Psoas muscle (tissue), 8 donors: Measurements from ENCODE around the gene APIP. TPM values are rescaled to one million over a fixed set of nuclear protein-coding genes. Genes with fewer than 3 reads are reported as not detected.

Experiments
- ATAC-seq, 4 donors: fragments of 200-7000 bp; cut with Tn5 transposase; one replicate each; pipeline ENCODE4 v1.9.1; 2020; ENCODE audit warnings: moderate library complexity in 3 of 4, mild to moderate bottlenecking in 2 of 4
- DNase-seq, 2 donors: peaks; one replicate each; pipeline ENCODE4 v3.0.0-alpha.2; 2020
- H3K27ac ChIP-seq: fragments of 200-600 bp; one replicate; pipeline ENCODE4 v1.8.0; 2022
- H3K27me3 ChIP-seq, 3 donors: fragments of 200-600 bp in 1 of 3; one replicate each; pipeline versions ENCODE4 v1.6.1 to v1.8.0; 2013 to 2022; ENCODE audit warnings: low read length in 2 of 3, mild to moderate bottlenecking in 2 of 3, moderate library complexity in 1 of 3; ENCODE audit not compliant: insufficient read depth in 3 of 3
- H3K36me3 ChIP-seq, 2 donors: fragments of 200-600 bp in 1 of 2; one replicate each; pipeline versions ENCODE4 v1.6.1 to v1.8.0; 2013 to 2022; ENCODE audit warnings: low read depth in 1 of 2, mild to moderate bottlenecking in 1 of 2, moderate library complexity in 1 of 2; ENCODE audit not compliant: insufficient read depth in 1 of 2
- H3K4me1 ChIP-seq: fragments of 200-600 bp; one replicate; pipeline ENCODE4 v1.8.0; 2022
- H3K4me3 ChIP-seq: fragments of 200-600 bp; one replicate; pipeline ENCODE4 v1.8.0; 2022; ENCODE audit warnings: mild to moderate bottlenecking
- H3K9me3 ChIP-seq: fragments of 200-600 bp; one replicate; pipeline ENCODE4 v1.8.0; 2022
- WGBS, 3 donors: extraction: QIAGEN DNeasy Blood & Tissue Kit; methylation state at CpG; one replicate each; pipeline versions ENCODE4 v1.1.6 to v1.1.7; 2013; 5-methylcytosine and 5-hydroxymethylcytosine counted together
- intact Hi-C, 2 donors: fragments of 100-400 bp; cut with DNase I; formaldehyde crosslinking; loops; one replicate each; pipeline versions ENCODE4 v1.11.0 to v1.14.2; 2022
- polyA plus RNA-seq, 3 donors: library from polyadenylated mRNA; stranded (reverse); fragments of 200-250 nt; gene quantifications; one replicate each; pipeline ENCODE4 v1.2.3, GENCODE V29; 2013
- total RNA-seq, 4 donors: library from RNA; stranded (reverse); fragmentation: NEBNext Ultra II Directional in 2 of 4; extraction: Animal tissue kit (Norgen Biotek cat#: 25700) in 2 of 4; gene quantifications; one replicate each; pipeline versions ENCODE4 v1.2.1 to v1.2.4, GENCODE V29; 2021 to 2023
- TF ChIP-seq, protein P1 (sequence below): fragments of 200-600 bp; IDR thresholded peaks from one replicate; pipeline ENCODE4 v1.8.0; 2022; ENCODE audit warnings: antibody characterized with exemption
- donor health status: healthy with polysubstance abuse.
- donor health status: DM: no; HTN: no; CAD: no; lungs with moderate emphysema.
- donor health status: Bipolar disorder and iron deficiency.
- donor health status: healthy.
- donor health status: DM: yes; HTN: yes; CAD: no.
- donor health status: DM: no; HTN: no; CAD: no.
- donor health status: DM: no; HTN: no; CAD: no.
- donor health status: DM: yes; HTN: yes; CAD: no.

Gene APIP
- total and polyA plus RNA-seq, 7 donors, result 24.1 to 47.2 (median 40.9) TPM

- Histone ChIP-seq H3K4me3 (no peak overlapping the region), H3K4me1 (no peaks in the 10 kb centered on the region), H3K36me3 (no peaks in the 10 kb centered on the region), H3K27me3 (peaks cover 0 to 4% (median 0%) of the 10 kb centered on the region in 3 donors), H3K9me3 (no peaks in the 10 kb centered on the region), H3K27ac (no peak overlapping the region)
- ATAC-seq, result no peak
- TF ChIP-seq, protein P1, sequence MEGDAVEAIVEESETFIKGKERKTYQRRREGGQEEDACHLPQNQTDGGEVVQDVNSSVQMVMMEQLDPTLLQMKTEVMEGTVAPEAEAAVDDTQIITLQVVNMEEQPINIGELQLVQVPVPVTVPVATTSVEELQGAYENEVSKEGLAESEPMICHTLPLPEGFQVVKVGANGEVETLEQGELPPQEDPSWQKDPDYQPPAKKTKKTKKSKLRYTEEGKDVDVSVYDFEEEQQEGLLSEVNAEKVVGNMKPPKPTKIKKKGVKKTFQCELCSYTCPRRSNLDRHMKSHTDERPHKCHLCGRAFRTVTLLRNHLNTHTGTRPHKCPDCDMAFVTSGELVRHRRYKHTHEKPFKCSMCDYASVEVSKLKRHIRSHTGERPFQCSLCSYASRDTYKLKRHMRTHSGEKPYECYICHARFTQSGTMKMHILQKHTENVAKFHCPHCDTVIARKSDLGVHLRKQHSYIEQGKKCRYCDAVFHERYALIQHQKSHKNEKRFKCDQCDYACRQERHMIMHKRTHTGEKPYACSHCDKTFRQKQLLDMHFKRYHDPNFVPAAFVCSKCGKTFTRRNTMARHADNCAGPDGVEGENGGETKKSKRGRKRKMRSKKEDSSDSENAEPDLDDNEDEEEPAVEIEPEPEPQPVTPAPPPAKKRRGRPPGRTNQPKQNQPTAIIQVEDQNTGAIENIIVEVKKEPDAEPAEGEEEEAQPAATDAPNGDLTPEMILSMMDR, result no peak
- DNase-seq, result no peak
- intact Hi-C loops, result no loop called here
- WGBS, 3 donors, result 81 to 85% (median 84%) methylated on average over 3 of the region's 3 CpGs
These were observed 69.7 kb downstream of the APIP start for GRCh38 chr11:34846467-34846866.

DNA sequence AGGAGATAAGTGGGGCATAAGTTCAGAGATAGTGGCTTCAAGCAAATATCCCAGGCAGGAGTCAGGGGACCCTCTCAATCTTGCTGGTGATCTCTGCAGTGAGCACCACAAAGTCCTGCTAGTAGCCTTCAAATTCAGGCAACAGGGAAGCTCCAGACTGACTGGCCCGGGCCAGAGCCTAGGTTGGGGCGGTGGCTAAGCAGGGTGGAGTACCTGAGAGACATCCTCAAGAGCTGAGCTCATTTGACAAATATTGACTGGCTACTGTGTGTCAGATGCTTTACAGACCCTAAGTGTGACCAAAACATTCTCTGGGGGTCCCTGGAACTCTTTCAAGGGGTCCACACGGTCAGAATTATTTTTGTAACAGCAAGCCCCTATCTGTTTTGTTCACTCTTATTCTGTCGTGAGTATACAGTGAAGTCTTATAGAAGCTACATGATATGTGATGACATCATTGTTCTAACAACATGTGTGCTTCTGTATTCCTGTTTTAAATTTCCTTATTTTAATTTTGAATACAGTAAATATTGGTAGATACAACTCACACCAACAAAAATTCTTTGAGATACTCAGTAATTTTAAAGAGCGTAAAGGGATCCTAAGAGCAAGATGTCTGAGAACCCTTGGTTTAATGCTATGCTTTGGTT, 71.6 kb downstream of the APIP start:
- no peak overlapping the region for H3K27ac ChIP-seq
- H3K36me3 ChIP-seq, result no peaks in the 10 kb centered on the region
- intact Hi-C loops, result no loop called here
- TF ChIP-seq, protein P1, result no peak
- ATAC-seq (no peak), DNase-seq (no peak)
- 70 to 77% (median 74%) methylated on average over 5 of the region's 5 CpGs for WGBS, 3 donors
- no peaks in the 10 kb centered on the region for H3K4me1 ChIP-seq
- H3K27me3 ChIP-seq, result peaks cover 0 to 4% (median 0%) of the 10 kb centered on the region in 3 donors
- H3K4me3 ChIP-seq, result no peak overlapping the region
- no peaks in the 10 kb centered on the region for H3K9me3 ChIP-seq

- H3K27me3 ChIP-seq, result peaks cover 0 to 4% (median 0%) of the 10 kb centered on the region in 3 donors
- H3K9me3 ChIP-seq, result no peaks in the 10 kb centered on the region
- H3K4me1 ChIP-seq, result no peaks in the 10 kb centered on the region
- intact Hi-C loops, result no loop called here
- no peak for DNase-seq
- no peaks in the 10 kb centered on the region for H3K36me3 ChIP-seq
- ATAC-seq, result no peak
- no peak overlapping the region for H3K27ac ChIP-seq
- H3K4me3 ChIP-seq, result no peak overlapping the region
- TF ChIP-seq, protein P1, result no peak
These were observed 72.9 kb downstream of the APIP start for GRCh38 chr11:34843271-34843670.

- Histone ChIP-seq H3K4me3 (no peak overlapping the region), H3K27me3 (peaks cover 0 to 4% (median 0%) of the 10 kb centered on the region in 3 donors), H3K27ac (no peak overlapping the region), H3K4me1 (no peaks in the 10 kb centered on the region), H3K36me3 (no peaks in the 10 kb centered on the region), H3K9me3 (no peaks in the 10 kb centered on the region)
- 43 to 47% (median 44%) methylated on average over 4 of the region's 4 CpGs for WGBS, 3 donors
- peak in 3 of 4 donors; percentile 74 to 86 (median 79) for ATAC-seq
- intact Hi-C loops, result no loop called here
- DNase-seq, result no peak
- TF ChIP-seq, protein P1, result peak; percentile 41
These were observed 75.3 kb downstream of the APIP start for GRCh38 chr11:34840736-34841386.
